Left renal pelvis (tissue), 4 donors: Measurements from ENCODE around the gene GSDME. TPM values are rescaled to one million over a fixed set of nuclear protein-coding genes. Genes with fewer than 3 reads are reported as not detected.
A peak's percentile ranks its signal among the peaks of the same experiment; 100 is the strongest.
"Not testable (repeated sequence)": the region's sequence is repeated elsewhere in the genome, so short reads cannot be mapped to it uniquely, and the experiment has no call there.

Experiments used
- DNase-seq, 4 donors: peaks; one replicate each; pipeline ENCODE4 v3.0.0-alpha.2; 2013; ENCODE audit warnings: low read depth in 4 of 4, low spot score in 3 of 4
- polyA plus RNA-seq, 4 donors: library from polyadenylated mRNA; unstranded; fragments of 120-200 nt; gene quantifications; one replicate each; pipeline ENCODE4 v1.2.1, GENCODE V29; 2013; ENCODE audit not compliant: insufficient read length in 4 of 4

GSDME gene
- 10 to 100 TPM; 10.4 to 15.1 (median 14.4) TPM for polyA plus RNA-seq

- peak; percentile 8 to 42 (median 34) for DNase-seq
Observed at GRCh38 chr7:24757353-24758275, at the start of gene GSDME. TSS of gene GSDME (minus strand) at chr7:24757464. CDS start at chr7:24749774, 7,690 bp downstream.

- DNase-seq = no peak
Observed at GRCh38 chr7:24802300-24802699, 45.0 kb upstream of the GSDME start.

- no peak for DNase-seq
Observed at GRCh38 chr7:24801883-24802282, 44.6 kb upstream of the GSDME start.

- DNase-seq = no peak
Observed at GRCh38 chr7:24800667-24801066, 43.4 kb upstream of the GSDME start.

- no peak for DNase-seq
Observed at GRCh38 chr7:24800073-24800472, 42.8 kb upstream of the GSDME start.

- DNase-seq = no peak
Observed at GRCh38 chr7:24799506-24799905, 42.2 kb upstream of the GSDME start.

- DNase-seq = no peak
Observed at GRCh38 chr7:24798261-24798660, 41.0 kb upstream of the GSDME start.

GRCh38 chr7:24797270-24797669, 40.0 kb upstream of the GSDME start:
- no peak for DNase-seq

GRCh38 chr7:24795407-24795767, 38.1 kb upstream of the GSDME start:
- DNase-seq = no peak

GRCh38 chr7:24794751-24795406, 37.6 kb upstream of the GSDME start:
- DNase-seq = not testable (repeated sequence)

- no peak for DNase-seq
Observed at GRCh38 chr7:24793982-24794648, 36.9 kb upstream of the GSDME start.

GRCh38 chr7:24788961-24789576, 31.8 kb upstream of the GSDME start:
- DNase-seq = no peak

GRCh38 chr7:24788075-24788474, 30.8 kb upstream of the GSDME start:
- DNase-seq = no peak

GRCh38 chr7:24786941-24787340, 29.7 kb upstream of the GSDME start:
- no peak for DNase-seq

- no peak for DNase-seq
Observed at GRCh38 chr7:24786306-24786705, 29.0 kb upstream of the GSDME start.

- DNase-seq = no peak
Observed at GRCh38 chr7:24784277-24784676, 27.0 kb upstream of the GSDME start.

- no peak for DNase-seq
Observed at GRCh38 chr7:24783698-24784097, 26.4 kb upstream of the GSDME start.

GRCh38 chr7:24781106-24781505, 23.8 kb upstream of the GSDME start:
- DNase-seq = no peak

GRCh38 chr7:24779283-24779655, 22.0 kb upstream of the GSDME start:
- DNase-seq = no peak

GRCh38 chr7:24778543-24779282, 21.4 kb upstream of the GSDME start:
- no peak for DNase-seq
